ENCODE measurements around the gene PNMT. TPM values are rescaled to one million over a fixed set of nuclear protein-coding genes. Genes with fewer than 3 reads are reported as not detected.

Gene PNMT
- total RNA-seq, 1 experiment from 2014 or later = 2.4 TPM

GRCh38 chr17:39663340-39663687 is 4.9 kb upstream of the PNMT start:
- DNase-seq (ENCODE audit: low read depth, low spot score) = no peak
- intact Hi-C loops (cut with micrococcal nuclease; ENCODE audit: unreplicated experiment) = no loop called here
- Histone ChIP-seq H3K36me3 (ENCODE audit: control insufficient read depth, insufficient read depth, low read length) (no peaks in the 10 kb centered on the region), H3K27me3 (ENCODE audit: control insufficient read depth, insufficient read depth, low read length) (no peaks in the 10 kb centered on the region), H3K27ac (ENCODE audit: low read length) (peak overlapping the region; percentile 48; the same call in 1 of the 2 replicates), H3K4me1 (ENCODE audit: control insufficient read depth, insufficient read depth, low read length) (peaks cover 41% of the 10 kb centered on the region), H3K9me3 (ENCODE audit: control insufficient read depth, insufficient read depth, low read depth, low read length) (no peaks in the 10 kb centered on the region), H3K4me3 (ENCODE audit: low read depth in 2 of 2, low read length in 2 of 2) (peak overlapping the region in 1 of 2 experiments; percentile 36; a peak in 1 of 4 replicates)
- in situ Hi-C loops (cut with HindIII; ENCODE audit: low pct_unique_long_range_greater_than_20kb, low sequenced_read_pairs) = no loop called here
- no TSS peak for BruUV-seq (replicated peaks)
- POLR2A ChIA-PET = interaction anchor here (0.7 kb wide), 1 partner anchor 1993 kb away, joined by 5 read pairs; no protein-coding TSS in a partner anchor
- CTCF ChIA-PET = no interaction called here
- TF ChIP-seq TCF7L2 (IDR thresholded peaks at IDR 0.05; ENCODE audit: low read depth, low read length) (no peak), CTCF (IDR thresholded peaks at IDR 0.05) (no peak)
- ATAC-seq = no peak

- BruUV-seq (replicated peaks) = no TSS peak
- ATAC-seq (peak; percentile 72), DNase-seq (ENCODE audit: low read depth, low spot score) (no peak)
- in situ Hi-C loops (cut with HindIII; ENCODE audit: low pct_unique_long_range_greater_than_20kb, low sequenced_read_pairs) = no loop called here
- ChIA-PET CTCF (no interaction called here), POLR2A (interaction anchor here (0.7 kb wide), 1 partner anchor 1993 kb away, joined by 5 read pairs; no protein-coding TSS in a partner anchor)
- Histone ChIP-seq H3K36me3 (ENCODE audit: control insufficient read depth, insufficient read depth, low read length) (no peaks in the 10 kb centered on the region), H3K27ac (ENCODE audit: low read length) (0 out of 2 replicates have a peak overlapping the region, but pooled peaks have one; percentile 57), H3K9me3 (ENCODE audit: control insufficient read depth, insufficient read depth, low read depth, low read length) (no peaks in the 10 kb centered on the region), H3K4me1 (ENCODE audit: control insufficient read depth, insufficient read depth, low read length) (peaks cover 46% of the 10 kb centered on the region), H3K4me3 (ENCODE audit: low read depth in 2 of 2, low read length in 2 of 2) (peak overlapping the region; percentile 7 to 36; a peak in 2 of 4 replicates), H3K27me3 (ENCODE audit: control insufficient read depth, insufficient read depth, low read length) (no peaks in the 10 kb centered on the region)
- TF ChIP-seq REST (IDR thresholded peaks at IDR 0.05; ENCODE audit: insufficient read depth in 1 of 2, low read depth in 2 of 2, low read length in 1 of 2) = no peak
- TF ChIP-seq POLR2AphosphoS5 (IDR thresholded peaks at IDR 0.05; ENCODE audit: low read depth, low read length) = no peak
- no peak for TF ChIP-seq TCF7L2 (IDR thresholded peaks at IDR 0.05; ENCODE audit: low read depth, low read length)
- TF ChIP-seq CTCF (IDR thresholded peaks at IDR 0.05) = no peak
- intact Hi-C loops (cut with micrococcal nuclease; ENCODE audit: unreplicated experiment) = no loop called here
Observed at GRCh38 chr17:39663688-39664580, 4.3 kb upstream of the PNMT start.
